Prostate gland (tissue), 2 donors: ENCODE measurements around the gene DBT.

Experiments
- CTCF ChIP-seq, 4 experiments: fragments of 200-600 bp in 2 of 4; fragments of 450-650 bp in 2 of 4; sonication (generic) in 2 of 4; IDR thresholded peaks; 1 replicate in 3 of 4; 2 replicates in 1 of 4; pipeline ENCODE4 v1.5.1; 2016 to 2019; ENCODE audit warnings: antibody characterized with exemption in 4 of 4, mild to moderate bottlenecking in 2 of 4, moderate library complexity in 2 of 4
- POLR2A ChIP-seq: fragments of 450-650 bp; IDR thresholded peaks from one replicate; pipeline ENCODE4 v1.6.1; 2016; ENCODE audit warnings: antibody characterized with exemption, mild to moderate bottlenecking

GRCh38 chr1:100277866-100278265 lies 28.2 kb upstream of the DBT start:
- TF ChIP-seq POLR2A (no peak), CTCF (IDR thresholded peaks at IDR 0.05) (peak in 1 of 4 experiments; percentile 19)
